Muscle of leg (tissue), 11 donors: ENCODE measurements around the gene PRKACB. TPM values are rescaled to one million over a fixed set of nuclear protein-coding genes. Genes with fewer than 3 reads are reported as not detected.
"Not testable (repeated sequence)": the region's sequence is repeated elsewhere in the genome, so short reads cannot be mapped to it uniquely, and the experiment has no call there.

Source experiments
- DNase-seq: peaks from one replicate; pipeline ENCODE4 v3.0.0; 2013
- H3K27ac ChIP-seq: one replicate; pipeline ENCODE4 v1.5.1; 2013; ENCODE audit warnings: mild to moderate bottlenecking, low read length, control low read depth
- H3K27me3 ChIP-seq: one replicate; pipeline ENCODE4 v1.6.1; 2013; ENCODE audit warnings: low read length; ENCODE audit not compliant: control insufficient read depth, insufficient read depth
- H3K36me3 ChIP-seq: one replicate; pipeline ENCODE4 v1.6.1; 2013; ENCODE audit warnings: low read length; ENCODE audit not compliant: control insufficient read depth, insufficient read depth
- H3K4me1 ChIP-seq: one replicate; pipeline ENCODE4 v1.6.1; 2013; ENCODE audit warnings: low read length; ENCODE audit not compliant: control insufficient read depth, insufficient read depth
- H3K4me3 ChIP-seq: one replicate; pipeline ENCODE4 v1.5.1; 2013; ENCODE audit warnings: low read length, control low read depth
- H3K9me3 ChIP-seq: replicated peaks from 2 replicates; pipeline ENCODE4 v1.6.1; 2013; ENCODE audit warnings: low read depth, low read length; ENCODE audit not compliant: control insufficient read depth
- WGBS: methylation state at CpG from one replicate; pipeline ENCODE4 v1.1.5; 2013; ENCODE audit warnings: missing lambda C conversion rate; ENCODE audit not compliant: insufficient coverage; 5-methylcytosine and 5-hydroxymethylcytosine counted together
- polyA plus RNA-seq, 8 donors: library from polyadenylated mRNA; unstranded; fragments of 120-200 nt; gene quantifications; one replicate each; pipeline versions ENCODE4 v1.2.1 to v1.2.3, GENCODE V29; 2013; ENCODE audit warnings: inconsistent platforms in 1 of 8, low replicate concordance in 1 of 8; ENCODE audit not compliant: insufficient read length in 8 of 8, insufficient read depth in 1 of 8
- total RNA-seq: library from RNA; stranded (reverse); fragments of 120-200 nt; gene quantifications from one replicate; pipeline ENCODE4 v1.2.4, GENCODE V29; 2013

The PRKACB gene
- total and polyA plus RNA-seq, 9 donors = 17.5 to 30.1 (median 21.4) TPM

- Histone ChIP-seq H3K9me3 (no peaks in the 10 kb centered on the region), H3K27ac (no peak overlapping the region), H3K4me3 (no peak overlapping the region), H3K27me3 (no peaks in the 10 kb centered on the region), H3K36me3 (no peaks in the 10 kb centered on the region), H3K4me1 (no peaks in the 10 kb centered on the region)
- DNase-seq = no peak
- 100% methylated on average over 1 of the region's 1 CpG for WGBS
Measured at GRCh38 chr1:84206375-84206774, 62.3 kb downstream of the PRKACB start.

DNA sequence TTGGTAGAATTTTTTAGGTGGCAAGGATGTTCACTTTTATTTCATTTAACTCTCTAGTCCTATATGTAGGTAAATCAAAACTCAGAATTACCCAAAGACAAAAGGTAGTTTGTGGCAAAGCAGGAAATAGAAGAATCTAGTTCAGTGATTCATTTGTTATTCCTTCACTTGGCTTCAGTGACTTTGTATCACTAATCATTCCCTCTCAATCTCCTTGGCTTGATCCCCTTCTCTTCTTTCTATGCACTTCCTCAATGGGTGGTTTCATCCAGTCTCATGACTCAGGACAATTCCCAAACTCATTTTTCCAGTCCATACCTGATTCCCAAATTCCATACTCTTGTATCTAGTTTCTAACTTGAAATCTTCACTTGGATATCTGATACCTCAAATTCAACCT lies 64.9 kb downstream of the PRKACB start:
- H3K27me3 ChIP-seq = no peaks in the 10 kb centered on the region
- H3K4me1 ChIP-seq = no peaks in the 10 kb centered on the region
- no peaks in the 10 kb centered on the region for H3K9me3 ChIP-seq
- H3K27ac ChIP-seq = no peak overlapping the region
- H3K4me3 ChIP-seq = no peak overlapping the region
- no peak for DNase-seq
- no peaks in the 10 kb centered on the region for H3K36me3 ChIP-seq

DNA sequence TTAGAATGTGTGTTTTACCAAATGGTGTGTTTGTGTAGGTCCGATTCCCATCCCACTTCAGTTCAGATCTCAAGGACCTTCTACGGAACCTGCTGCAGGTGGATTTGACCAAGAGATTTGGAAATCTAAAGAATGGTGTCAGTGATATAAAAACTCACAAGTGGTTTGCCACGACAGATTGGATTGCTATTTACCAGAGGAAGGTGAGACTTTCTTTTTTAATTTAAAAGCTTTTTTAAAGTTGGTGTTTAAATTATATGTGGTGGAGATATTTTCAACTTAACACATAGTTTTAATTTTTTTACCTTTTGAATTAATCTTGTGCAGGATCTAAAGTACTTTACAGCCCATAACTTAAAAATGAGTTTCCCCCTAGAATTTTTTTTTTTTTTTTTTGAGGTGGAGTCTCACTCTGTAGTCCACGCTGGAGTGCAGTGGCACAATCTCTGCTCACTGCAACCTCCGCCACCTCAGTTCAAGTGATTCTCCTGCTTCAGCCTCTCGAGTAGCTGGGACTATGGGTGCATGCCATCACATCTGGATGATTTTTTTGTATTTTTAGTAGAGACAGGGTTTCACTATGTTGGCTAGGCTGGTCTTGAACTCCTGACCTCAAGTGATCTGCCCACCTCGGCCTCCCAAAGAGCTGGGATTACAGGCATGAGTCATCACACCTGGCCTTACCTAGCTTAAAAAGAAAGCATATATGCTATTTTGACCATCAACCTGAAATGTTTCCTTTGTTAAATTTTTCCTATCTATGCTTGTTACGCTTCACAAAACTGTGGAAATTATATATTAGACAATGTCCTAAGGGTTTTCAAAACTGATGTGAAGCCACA lies 70.3 kb downstream of the PRKACB start:
- no peak for DNase-seq
- Histone ChIP-seq H3K36me3 (no peaks in the 10 kb centered on the region), H3K4me1 (no peaks in the 10 kb centered on the region), H3K4me3 (no peak overlapping the region), H3K27me3 (no peaks in the 10 kb centered on the region), H3K27ac (no peak overlapping the region), H3K9me3 (no peaks in the 10 kb centered on the region)
- no CpG with 5 or more reads among the region's 8 CpGs for WGBS

DNA sequence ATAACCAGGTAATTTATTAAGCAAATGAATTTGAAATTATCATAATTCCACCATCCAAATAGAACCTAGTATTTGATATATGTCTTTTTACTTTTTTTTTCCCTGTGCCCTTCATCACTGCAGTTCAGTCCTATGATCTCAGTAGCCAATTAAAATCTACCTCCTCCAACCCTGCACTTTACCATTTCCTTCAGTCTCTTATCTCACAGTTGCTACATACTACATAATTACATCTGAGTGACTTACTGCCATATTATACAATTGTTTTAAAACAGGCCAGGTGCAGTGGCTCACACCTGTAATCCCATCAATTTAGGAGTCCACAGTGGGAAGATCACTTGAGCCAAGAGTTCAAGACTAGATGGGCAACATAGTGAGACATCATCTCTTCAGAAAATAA lies 73.2 kb downstream of the PRKACB start:
- DNase-seq = no peak
- H3K4me3 ChIP-seq = no peak overlapping the region
- H3K36me3 ChIP-seq = no peaks in the 10 kb centered on the region
- no peaks in the 10 kb centered on the region for H3K9me3 ChIP-seq
- H3K4me1 ChIP-seq = no peaks in the 10 kb centered on the region
- no peak overlapping the region for H3K27ac ChIP-seq
- no peaks in the 10 kb centered on the region for H3K27me3 ChIP-seq

GRCh38 chr1:84223751-84224432 lies 79.8 kb downstream of the PRKACB start:
- Histone ChIP-seq H3K36me3 (no peaks in the 10 kb centered on the region), H3K4me3 (no peak overlapping the region), H3K27me3 (no peaks in the 10 kb centered on the region), H3K27ac (no peak overlapping the region), H3K4me1 (no peaks in the 10 kb centered on the region), H3K9me3 (no peaks in the 10 kb centered on the region)
- WGBS = 63% methylated on average over 3 of the region's 3 CpGs
- DNase-seq = no peak

DNA sequence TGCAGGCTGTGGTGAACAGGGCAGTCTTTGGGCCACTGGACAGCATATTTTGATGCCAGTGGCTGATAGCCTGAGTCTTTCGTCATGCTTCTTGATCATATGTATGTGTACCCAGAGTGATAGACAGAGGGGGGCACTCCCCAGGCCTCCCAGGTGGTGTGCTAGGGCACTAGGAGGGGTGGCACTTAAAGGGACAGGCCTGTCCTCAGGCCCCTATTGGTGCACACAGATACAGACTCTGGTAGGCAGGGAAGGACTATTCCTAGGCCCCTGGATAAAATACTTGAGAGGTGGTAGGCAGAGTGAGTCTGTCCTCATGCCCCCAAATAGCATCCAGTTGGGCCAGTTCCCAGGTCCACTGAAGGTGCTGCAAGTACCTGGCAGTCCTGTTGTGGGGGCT lies 80.8 kb downstream of the PRKACB start:
- H3K4me1 ChIP-seq = no peaks in the 10 kb centered on the region
- H3K27me3 ChIP-seq = no peaks in the 10 kb centered on the region
- no peak overlapping the region for H3K27ac ChIP-seq
- 100% methylated on average over 1 of the region's 1 CpG for WGBS
- no peaks in the 10 kb centered on the region for H3K36me3 ChIP-seq
- H3K4me3 ChIP-seq = no peak overlapping the region
- no peak for DNase-seq
- H3K9me3 ChIP-seq = no peaks in the 10 kb centered on the region

DNA sequence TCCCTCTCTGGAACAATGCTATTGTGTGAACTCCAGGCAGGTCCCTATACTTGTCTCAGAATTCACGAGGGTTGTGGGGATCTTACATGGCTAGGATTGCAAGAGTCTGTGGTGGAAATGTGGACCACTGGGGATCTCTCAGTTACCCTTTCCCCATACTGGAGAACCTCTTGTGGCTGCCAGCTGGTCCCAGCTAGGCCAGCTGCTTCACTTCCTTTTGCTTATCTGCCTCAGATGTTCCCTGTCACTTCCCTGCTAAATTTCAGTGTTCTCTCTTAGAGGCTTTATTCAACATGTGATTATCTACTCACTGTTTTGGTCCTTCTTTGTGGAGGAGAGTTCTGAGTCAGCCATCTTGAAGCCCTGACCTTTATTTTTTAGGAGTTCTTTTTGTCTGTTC lies 81.6 kb downstream of the PRKACB start:
- no peak overlapping the region for H3K4me3 ChIP-seq
- no peaks in the 10 kb centered on the region for H3K9me3 ChIP-seq
- no peak overlapping the region for H3K27ac ChIP-seq
- no peaks in the 10 kb centered on the region for H3K4me1 ChIP-seq
- no peak for DNase-seq
- H3K27me3 ChIP-seq = no peaks in the 10 kb centered on the region
- no peaks in the 10 kb centered on the region for H3K36me3 ChIP-seq
- WGBS = no CpG with 5 or more reads among the region's 1 CpG

- DNase-seq, H3K4me1 ChIP-seq, H3K9me3 ChIP-seq, H3K4me3 ChIP-seq, H3K27ac ChIP-seq, H3K36me3 ChIP-seq, H3K27me3 ChIP-seq: not testable (repeated sequence)
- no CpG with 5 or more reads among the region's 3 CpGs for WGBS
Measured at GRCh38 chr1:84232676-84233075, 88.6 kb downstream of the PRKACB start.

- Histone ChIP-seq H3K4me3 (no peak overlapping the region), H3K27me3 (no peaks in the 10 kb centered on the region), H3K4me1 (no peaks in the 10 kb centered on the region), H3K9me3 (no peaks in the 10 kb centered on the region), H3K36me3 (no peaks in the 10 kb centered on the region), H3K27ac (no peak overlapping the region)
- no CpG with 5 or more reads among the region's 2 CpGs for WGBS
- DNase-seq = no peak
Measured at GRCh38 chr1:84236256-84236655, 92.2 kb downstream of the PRKACB start.

DNA sequence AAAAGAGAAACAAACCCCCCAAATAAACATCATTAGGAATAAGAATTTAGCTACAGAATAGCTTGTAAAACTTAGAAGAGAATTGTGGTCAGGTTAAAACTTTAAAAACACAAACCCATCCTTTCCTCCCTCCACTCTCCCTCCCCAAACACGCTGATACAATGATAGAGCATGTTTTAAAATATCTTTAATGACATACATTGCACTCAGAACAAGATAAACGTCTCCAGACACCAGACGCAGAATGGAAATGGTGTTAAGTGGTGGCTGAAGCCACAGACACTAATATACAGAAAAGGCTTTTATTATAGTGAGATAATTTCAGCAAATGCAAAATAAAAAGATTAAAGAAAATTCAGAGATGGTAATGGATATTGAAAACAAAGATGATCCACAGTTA lies 98.6 kb downstream of the PRKACB start:
- WGBS = no CpG with 5 or more reads among the region's 3 CpGs
- no peaks in the 10 kb centered on the region for H3K36me3 ChIP-seq
- H3K4me3 ChIP-seq = no peak overlapping the region
- no peak overlapping the region for H3K27ac ChIP-seq
- peaks cover 2% of the 10 kb centered on the region for H3K9me3 ChIP-seq
- no peak for DNase-seq
- H3K4me1 ChIP-seq = no peaks in the 10 kb centered on the region
- H3K27me3 ChIP-seq = no peaks in the 10 kb centered on the region
